Measurements from ENCODE around the gene KLK13.

KLK13 gene

GRCh38 chr19:51093510-51094345 lies 28.8 kb upstream of the KLK13 start:
- FAIRE-seq (no peak), DNase-seq (ENCODE audit: extremely low spot score, insufficient read length, low read depth) (no peak)

- no peak for DNase-seq (ENCODE audit: extremely low spot score, insufficient read length, low read depth)
- no peak for FAIRE-seq
Measured at GRCh38 chr19:51093101-51093500, 28.2 kb upstream of the KLK13 start.

GRCh38 chr19:51091895-51092873 lies 27.3 kb upstream of the KLK13 start:
- DNase-seq (ENCODE audit: extremely low spot score, insufficient read length, low read depth) (no peak), FAIRE-seq (no peak)

GRCh38 chr19:51091126-51091525 lies 26.2 kb upstream of the KLK13 start:
- DNase-seq (ENCODE audit: extremely low spot score, insufficient read length, low read depth) (no peak), FAIRE-seq (no peak)

GRCh38 chr19:51090471-51090870 lies 25.6 kb upstream of the KLK13 start:
- FAIRE-seq (no peak), DNase-seq (ENCODE audit: extremely low spot score, insufficient read length, low read depth) (no peak)

GRCh38 chr19:51089786-51090185 lies 24.9 kb upstream of the KLK13 start:
- FAIRE-seq (no peak), DNase-seq (ENCODE audit: extremely low spot score, insufficient read length, low read depth) (no peak)

GRCh38 chr19:51086153-51086850 lies 21.4 kb upstream of the KLK13 start:
- FAIRE-seq (no peak), DNase-seq (ENCODE audit: extremely low spot score, insufficient read length, low read depth) (no peak)

GRCh38 chr19:51084505-51084904 lies 19.6 kb upstream of the KLK13 start:
- no peak for FAIRE-seq
- no peak for DNase-seq (ENCODE audit: extremely low spot score, insufficient read length, low read depth)

- no peak for FAIRE-seq
Measured at GRCh38 chr19:51083783-51084182, 18.9 kb upstream of the KLK13 start.

GRCh38 chr19:51083181-51083580 lies 18.3 kb upstream of the KLK13 start:
- DNase-seq (ENCODE audit: extremely low spot score, insufficient read length, low read depth) (no peak), FAIRE-seq (no peak)

More at GRCh38 chr19:51083783-51084182, 18.9 kb upstream of the KLK13 start:
- DNase-seq (ENCODE audit: extremely low spot score, insufficient read length, low read depth): no peak

GRCh38 chr19:51082611-51083010 lies 17.7 kb upstream of the KLK13 start, which contains the start of gene KLK14:
TSS of gene KLK14 (minus strand) at chr19:51082887. CDS start at chr19:51082614, 273 bp downstream.
- no peak for DNase-seq (ENCODE audit: extremely low spot score, insufficient read length, low read depth)
- no peak for FAIRE-seq

GRCh38 chr19:51081476-51081875 lies 16.6 kb upstream of the KLK13 start:
- DNase-seq (ENCODE audit: extremely low spot score, insufficient read length, low read depth) (no peak), FAIRE-seq (no peak)

- FAIRE-seq (no peak), DNase-seq (ENCODE audit: extremely low spot score, insufficient read length, low read depth) (no peak)
Measured at GRCh38 chr19:51079481-51080110, 14.7 kb upstream of the KLK13 start.

GRCh38 chr19:51078731-51079130 lies 13.8 kb upstream of the KLK13 start:
- no peak for FAIRE-seq
- no peak for DNase-seq (ENCODE audit: extremely low spot score, insufficient read length, low read depth)

GRCh38 chr19:51078104-51078503 lies 13.2 kb upstream of the KLK13 start:
- DNase-seq (ENCODE audit: extremely low spot score, insufficient read length, low read depth): no peak
- no peak for FAIRE-seq

- FAIRE-seq: no peak
Measured at GRCh38 chr19:51076631-51077213, 11.8 kb upstream of the KLK13 start.

GRCh38 chr19:51075998-51076397 lies 11.1 kb upstream of the KLK13 start:
- DNase-seq (ENCODE audit: extremely low spot score, insufficient read length, low read depth) (no peak), FAIRE-seq (no peak)

More at GRCh38 chr19:51076631-51077213, 11.8 kb upstream of the KLK13 start:
- no peak for DNase-seq (ENCODE audit: extremely low spot score, insufficient read length, low read depth)

- no peak for DNase-seq (ENCODE audit: extremely low spot score, insufficient read length, low read depth)
Measured at GRCh38 chr19:51071095-51071405, 6.2 kb upstream of the KLK13 start.

GRCh38 chr19:51070334-51071094 lies 5.6 kb upstream of the KLK13 start:
- FAIRE-seq (no peak), DNase-seq (ENCODE audit: extremely low spot score, insufficient read length, low read depth) (no peak)

More at GRCh38 chr19:51071095-51071405, 6.2 kb upstream of the KLK13 start:
- no peak for FAIRE-seq
